ENCODE data around the gene WSCD2. TPM values are rescaled to one million over a fixed set of nuclear protein-coding genes. Genes with fewer than 3 reads are reported as not detected.

The WSCD2 gene
- total and polyA plus RNA-seq, 9 donors: under 0.01 to 2.6 (median 0.53) TPM; not detected in 1

DNA sequence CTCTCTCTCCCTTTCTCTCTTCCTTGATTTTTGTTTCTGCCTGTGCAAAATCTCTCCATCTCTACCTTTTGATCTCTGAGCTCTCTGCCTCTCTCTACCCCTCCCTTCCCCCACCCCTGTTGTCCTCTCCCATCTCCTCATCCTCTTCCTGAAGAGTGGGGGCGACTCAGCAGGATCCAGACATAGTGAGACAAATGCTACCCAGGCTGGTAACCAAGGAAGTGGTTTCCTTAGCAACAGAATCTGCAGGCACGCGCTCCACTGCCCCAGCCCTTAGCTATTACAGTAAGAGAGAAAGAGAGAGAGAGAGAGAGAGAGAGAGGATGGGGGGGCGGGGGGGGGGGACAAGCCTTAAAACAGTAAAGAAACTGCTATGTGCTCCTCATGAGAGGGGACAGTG, 124.5 kb downstream of the WSCD2 start:
- H3K27me3 ChIP-seq: no peaks in the 10 kb centered on the region
- no peak overlapping the region for H3K27ac ChIP-seq
- H3K4me3 ChIP-seq: no peak overlapping the region
- H3K4me1 ChIP-seq (ENCODE audit: insufficient read depth): no peaks in the 10 kb centered on the region
- WGBS, 3 donors: 0 to 2% (median 0%) methylated on average over 3 to 4 of the region's 4 CpGs
- intact Hi-C loops (cut with DNase I): no loop called here
- TF ChIP-seq POLR2A (IDR thresholded peaks at IDR 0.05) (no peak), EP300 (IDR thresholded peaks at IDR 0.05) (no peak)
- TF ChIP-seq, protein P1, sequence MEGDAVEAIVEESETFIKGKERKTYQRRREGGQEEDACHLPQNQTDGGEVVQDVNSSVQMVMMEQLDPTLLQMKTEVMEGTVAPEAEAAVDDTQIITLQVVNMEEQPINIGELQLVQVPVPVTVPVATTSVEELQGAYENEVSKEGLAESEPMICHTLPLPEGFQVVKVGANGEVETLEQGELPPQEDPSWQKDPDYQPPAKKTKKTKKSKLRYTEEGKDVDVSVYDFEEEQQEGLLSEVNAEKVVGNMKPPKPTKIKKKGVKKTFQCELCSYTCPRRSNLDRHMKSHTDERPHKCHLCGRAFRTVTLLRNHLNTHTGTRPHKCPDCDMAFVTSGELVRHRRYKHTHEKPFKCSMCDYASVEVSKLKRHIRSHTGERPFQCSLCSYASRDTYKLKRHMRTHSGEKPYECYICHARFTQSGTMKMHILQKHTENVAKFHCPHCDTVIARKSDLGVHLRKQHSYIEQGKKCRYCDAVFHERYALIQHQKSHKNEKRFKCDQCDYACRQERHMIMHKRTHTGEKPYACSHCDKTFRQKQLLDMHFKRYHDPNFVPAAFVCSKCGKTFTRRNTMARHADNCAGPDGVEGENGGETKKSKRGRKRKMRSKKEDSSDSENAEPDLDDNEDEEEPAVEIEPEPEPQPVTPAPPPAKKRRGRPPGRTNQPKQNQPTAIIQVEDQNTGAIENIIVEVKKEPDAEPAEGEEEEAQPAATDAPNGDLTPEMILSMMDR (IDR thresholded peaks at IDR 0.05): no peak
- no peaks in the 10 kb centered on the region for H3K9me3 ChIP-seq
- no peak for DNase-seq
- no peaks in the 10 kb centered on the region for H3K36me3 ChIP-seq

DNA sequence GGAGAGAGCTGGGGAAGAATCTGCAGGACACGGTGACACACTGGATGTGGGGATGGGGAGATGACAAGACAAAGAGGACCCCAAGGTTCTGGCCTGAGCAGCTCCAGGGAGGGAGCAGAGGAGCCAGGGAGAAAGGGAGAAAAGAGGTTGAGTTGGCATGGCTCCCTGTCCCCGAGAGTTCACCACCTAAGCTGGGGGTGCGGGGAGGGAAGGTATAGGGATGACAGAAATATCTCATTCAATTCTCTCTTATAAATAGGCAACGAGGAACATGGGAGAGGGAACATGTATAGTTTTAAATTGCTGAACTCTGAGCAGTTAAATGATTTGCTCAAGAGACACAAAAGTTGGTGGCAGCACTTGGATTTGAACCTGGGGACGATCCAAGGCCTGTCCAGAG, 124.9 kb downstream of the WSCD2 start:
- TF ChIP-seq EP300 (IDR thresholded peaks at IDR 0.05) (no peak), POLR2A (IDR thresholded peaks at IDR 0.05) (no peak)
- TF ChIP-seq, protein P1 (IDR thresholded peaks at IDR 0.05): no peak
- H3K27ac ChIP-seq: no peak overlapping the region
- intact Hi-C loops (cut with DNase I): no loop called here
- no peaks in the 10 kb centered on the region for H3K4me1 ChIP-seq (ENCODE audit: insufficient read depth)
- DNase-seq: no peak
- no peaks in the 10 kb centered on the region for H3K36me3 ChIP-seq
- no peaks in the 10 kb centered on the region for H3K27me3 ChIP-seq
- no peak overlapping the region for H3K4me3 ChIP-seq
- H3K9me3 ChIP-seq: no peaks in the 10 kb centered on the region
- 42 to 45% (median 43%) methylated on average over 5 of the region's 5 CpGs for WGBS, 3 donors

DNA sequence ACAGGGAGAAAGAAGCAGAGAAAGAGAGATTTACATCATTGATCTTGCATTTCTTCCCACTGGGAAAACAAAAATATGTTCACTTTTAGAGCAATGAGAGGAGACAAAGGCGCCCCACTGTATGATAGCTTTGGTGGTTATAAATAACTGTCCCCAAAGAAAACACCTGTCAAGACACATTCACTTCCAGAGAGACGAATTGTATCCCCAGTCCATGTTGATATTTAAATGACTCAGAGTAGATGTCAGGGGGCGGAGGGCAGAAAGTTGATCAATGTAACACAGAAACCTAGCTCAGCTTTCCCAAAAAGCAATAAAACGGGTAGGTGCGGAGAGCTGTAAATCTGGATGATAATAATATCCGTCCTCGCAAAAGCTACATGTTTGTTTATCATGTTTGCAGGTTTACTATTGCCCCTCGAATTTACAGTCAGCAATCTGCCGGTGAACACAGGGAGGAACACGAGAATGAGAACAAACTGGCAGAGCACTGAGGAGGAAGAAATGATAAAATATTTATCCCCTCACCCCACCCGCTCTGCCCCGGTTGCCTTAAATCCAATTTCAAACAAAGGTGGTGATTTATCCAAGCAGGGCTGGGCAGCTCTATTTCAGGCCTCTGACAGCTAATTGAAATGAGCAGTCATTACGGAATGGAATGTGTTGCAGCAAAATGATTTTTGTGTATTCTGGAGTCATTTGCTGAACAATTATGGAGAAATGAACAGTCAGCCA, 125.6 kb downstream of the WSCD2 start:
- Histone ChIP-seq H3K36me3 (no peaks in the 10 kb centered on the region), H3K27me3 (no peaks in the 10 kb centered on the region), H3K4me3 (no peak overlapping the region), H3K9me3 (no peaks in the 10 kb centered on the region), H3K27ac (no peak overlapping the region), H3K4me1 (ENCODE audit: insufficient read depth) (no peaks in the 10 kb centered on the region)
- no peak for DNase-seq
- intact Hi-C loops (cut with DNase I): no loop called here
- TF ChIP-seq, protein P1 (IDR thresholded peaks at IDR 0.05): no peak
- TF ChIP-seq POLR2A (IDR thresholded peaks at IDR 0.05) (no peak), EP300 (IDR thresholded peaks at IDR 0.05) (no peak)
- WGBS, 3 donors: 21 to 35% (median 25%) methylated on average over 13 of the region's 13 CpGs

DNA sequence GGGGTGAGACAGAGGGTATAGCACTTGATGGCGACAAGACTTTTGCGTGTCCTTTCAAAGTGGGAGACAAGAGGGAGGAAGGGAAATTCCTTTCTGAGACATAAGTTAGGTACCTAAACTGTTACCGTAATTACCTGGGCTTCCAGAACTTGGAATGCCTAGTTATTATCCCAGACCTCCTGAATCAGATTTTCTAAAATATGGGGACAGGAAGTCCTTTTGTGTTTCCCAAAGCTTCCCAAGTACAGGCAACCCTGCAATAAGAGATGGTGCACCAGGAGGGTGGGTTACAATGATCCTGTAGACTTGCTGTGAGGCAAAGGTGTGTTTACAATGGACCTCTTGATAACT, 126.1 kb downstream of the WSCD2 start:
- DNase-seq: no peak
- H3K27me3 ChIP-seq: no peaks in the 10 kb centered on the region
- H3K4me3 ChIP-seq: no peak overlapping the region
- WGBS, 3 donors: 54 to 61% (median 61%) methylated on average over 3 of the region's 3 CpGs
- no peaks in the 10 kb centered on the region for H3K36me3 ChIP-seq
- intact Hi-C loops (cut with DNase I): no loop called here
- no peaks in the 10 kb centered on the region for H3K4me1 ChIP-seq (ENCODE audit: insufficient read depth)
- no peak overlapping the region for H3K27ac ChIP-seq
- TF ChIP-seq, protein P1 (IDR thresholded peaks at IDR 0.05): no peak
- TF ChIP-seq EP300 (IDR thresholded peaks at IDR 0.05) (no peak), POLR2A (IDR thresholded peaks at IDR 0.05) (no peak)
- H3K9me3 ChIP-seq: no peaks in the 10 kb centered on the region

Data from ovary (tissue), 9 donors.